ENCODE results near the gene ASPM. TPM values are rescaled to one million over a fixed set of nuclear protein-coding genes. Genes with fewer than 3 reads are reported as not detected.

ASPM gene
- total and polyA plus RNA-seq, 9 of the 15 experiments (the other 6 are each of a cell fraction or from before 2014, with no cell fraction given) = 22.7 to 84.4 (median 46.4) TPM

- H3K9me3 ChIP-seq (replicated peaks; ENCODE audit: control insufficient read depth, insufficient read depth, low read depth, low read length) = no peaks in the 10 kb centered on the region
- no TSS peak for BruUV-seq (replicated peaks)
- no peaks in the 10 kb centered on the region for H3K4me1 ChIP-seq (replicated peaks in 1 of 2; ENCODE audit: control insufficient read depth in 2 of 2, insufficient read depth in 2 of 2, low read length in 2 of 2)
- in situ Hi-C loops (cut with MboI) = no loop called here
- no peaks in the 10 kb centered on the region for H3K79me2 ChIP-seq (ENCODE audit: control insufficient read depth, insufficient read depth, low read length)
- H3K9ac ChIP-seq (ENCODE audit: insufficient read depth in 1 of 2, low read depth in 2 of 2, low read length in 2 of 2) = no peak overlapping the region
- 3% methylated on average over 2 of the region's 2 CpGs for WGBS (ENCODE audit: insufficient coverage, low coverage, missing lambda C conversion rate)
- CTCF ChIA-PET (ENCODE audit: low intra/inter-chr PET ratio) = no interaction called here
- POLR2A ChIA-PET = no interaction called here
- no peaks in the 10 kb centered on the region for H3K9me1 ChIP-seq (ENCODE audit: control insufficient read depth, insufficient read depth, low read length)
- ATAC-seq (no peak), DNase-seq (ENCODE audit: extremely low read depth in 1 of 4, low spot score in 3 of 4) (no peak), FAIRE-seq (no peak)
- intact Hi-C loops (cut with micrococcal nuclease) = loop anchor here (10.0 kb wide), 1 partner anchor 338 kb away; no protein-coding TSS in a partner anchor
- H3K36me3 ChIP-seq (ENCODE audit: control insufficient read depth, insufficient read depth, low read length) = no peaks in the 10 kb centered on the region
- no peak overlapping the region for H2AFZ ChIP-seq (ENCODE audit: low read depth, low read length)
- no peaks in the 10 kb centered on the region for H4K20me1 ChIP-seq (replicated peaks; ENCODE audit: control insufficient read depth, insufficient read depth, low read length)
- no peak overlapping the region for H3K4me3 ChIP-seq
- TF ChIP-seq BCLAF1 (IDR thresholded peaks at IDR 0.05; ENCODE audit: borderline replicate concordance in 1 of 2, control insufficient read depth in 1 of 2, low read depth in 2 of 2, low read length in 1 of 2) (no peak), ZNF280B (CRISPR knock-in tag; IDR thresholded peaks at IDR 0.05) (no peak), ESRRA (IDR thresholded peaks at IDR 0.05; ENCODE audit: borderline replicate concordance, low read depth) (no peak), ZNF184 (CRISPR knock-in tag; IDR thresholded peaks at IDR 0.05) (no peak), TFE3 (CRISPR knock-in tag; IDR thresholded peaks at IDR 0.05) (no peak), SREBF2 (CRISPR knock-in tag; IDR thresholded peaks at IDR 0.05) (no peak), KLF6 (CRISPR knock-in tag; IDR thresholded peaks at IDR 0.05; ENCODE audit: borderline replicate concordance) (no peak), ELK1 (CRISPR knock-in tag; IDR thresholded peaks at IDR 0.05) (no peak), ZBTB5 (IDR thresholded peaks at IDR 0.05) (no peak), ZFP1 (CRISPR knock-in tag; IDR thresholded peaks at IDR 0.05) (no peak), ZEB2 (IDR thresholded peaks at IDR 0.05) (no peak), DACH1 (IDR thresholded peaks at IDR 0.05; ENCODE audit: partially characterized antibody) (no peak), RBM17 (IDR thresholded peaks at IDR 0.05; ENCODE audit: borderline replicate concordance, low read depth, low read length) (no peak), U2AF1 (optimal IDR thresholded peaks at IDR 0.05; ENCODE audit: low read depth, low read length) (no peak)
- H3K27ac ChIP-seq (ENCODE audit: extremely low read depth, low read depth, low read length) = no peak overlapping the region
- H3K4me2 ChIP-seq (ENCODE audit: insufficient read depth, low read length) = no peak overlapping the region
- no peaks in the 10 kb centered on the region for H3K27me3 ChIP-seq (ENCODE audit: control insufficient read depth in 2 of 2, insufficient read depth in 2 of 2, low read length in 2 of 2)
These were observed 83.3 kb downstream of the ASPM start for GRCh38 chr1:197063212-197063611.
